ENCODE results near the gene SENP6. TPM values are rescaled to one million over a fixed set of nuclear protein-coding genes. Genes with fewer than 3 reads are reported as not detected.

Gene SENP6
- total and polyA plus RNA-seq, 9 of the 15 experiments (the other 6 are each of a cell fraction or from before 2014, with no cell fraction given), result 11.1 to 79.4 (median 46.8) TPM

GRCh38 chr6:75618437-75618836, 16.8 kb downstream of the SENP6 start (continued):
- TF ChIP-seq, protein P1, sequence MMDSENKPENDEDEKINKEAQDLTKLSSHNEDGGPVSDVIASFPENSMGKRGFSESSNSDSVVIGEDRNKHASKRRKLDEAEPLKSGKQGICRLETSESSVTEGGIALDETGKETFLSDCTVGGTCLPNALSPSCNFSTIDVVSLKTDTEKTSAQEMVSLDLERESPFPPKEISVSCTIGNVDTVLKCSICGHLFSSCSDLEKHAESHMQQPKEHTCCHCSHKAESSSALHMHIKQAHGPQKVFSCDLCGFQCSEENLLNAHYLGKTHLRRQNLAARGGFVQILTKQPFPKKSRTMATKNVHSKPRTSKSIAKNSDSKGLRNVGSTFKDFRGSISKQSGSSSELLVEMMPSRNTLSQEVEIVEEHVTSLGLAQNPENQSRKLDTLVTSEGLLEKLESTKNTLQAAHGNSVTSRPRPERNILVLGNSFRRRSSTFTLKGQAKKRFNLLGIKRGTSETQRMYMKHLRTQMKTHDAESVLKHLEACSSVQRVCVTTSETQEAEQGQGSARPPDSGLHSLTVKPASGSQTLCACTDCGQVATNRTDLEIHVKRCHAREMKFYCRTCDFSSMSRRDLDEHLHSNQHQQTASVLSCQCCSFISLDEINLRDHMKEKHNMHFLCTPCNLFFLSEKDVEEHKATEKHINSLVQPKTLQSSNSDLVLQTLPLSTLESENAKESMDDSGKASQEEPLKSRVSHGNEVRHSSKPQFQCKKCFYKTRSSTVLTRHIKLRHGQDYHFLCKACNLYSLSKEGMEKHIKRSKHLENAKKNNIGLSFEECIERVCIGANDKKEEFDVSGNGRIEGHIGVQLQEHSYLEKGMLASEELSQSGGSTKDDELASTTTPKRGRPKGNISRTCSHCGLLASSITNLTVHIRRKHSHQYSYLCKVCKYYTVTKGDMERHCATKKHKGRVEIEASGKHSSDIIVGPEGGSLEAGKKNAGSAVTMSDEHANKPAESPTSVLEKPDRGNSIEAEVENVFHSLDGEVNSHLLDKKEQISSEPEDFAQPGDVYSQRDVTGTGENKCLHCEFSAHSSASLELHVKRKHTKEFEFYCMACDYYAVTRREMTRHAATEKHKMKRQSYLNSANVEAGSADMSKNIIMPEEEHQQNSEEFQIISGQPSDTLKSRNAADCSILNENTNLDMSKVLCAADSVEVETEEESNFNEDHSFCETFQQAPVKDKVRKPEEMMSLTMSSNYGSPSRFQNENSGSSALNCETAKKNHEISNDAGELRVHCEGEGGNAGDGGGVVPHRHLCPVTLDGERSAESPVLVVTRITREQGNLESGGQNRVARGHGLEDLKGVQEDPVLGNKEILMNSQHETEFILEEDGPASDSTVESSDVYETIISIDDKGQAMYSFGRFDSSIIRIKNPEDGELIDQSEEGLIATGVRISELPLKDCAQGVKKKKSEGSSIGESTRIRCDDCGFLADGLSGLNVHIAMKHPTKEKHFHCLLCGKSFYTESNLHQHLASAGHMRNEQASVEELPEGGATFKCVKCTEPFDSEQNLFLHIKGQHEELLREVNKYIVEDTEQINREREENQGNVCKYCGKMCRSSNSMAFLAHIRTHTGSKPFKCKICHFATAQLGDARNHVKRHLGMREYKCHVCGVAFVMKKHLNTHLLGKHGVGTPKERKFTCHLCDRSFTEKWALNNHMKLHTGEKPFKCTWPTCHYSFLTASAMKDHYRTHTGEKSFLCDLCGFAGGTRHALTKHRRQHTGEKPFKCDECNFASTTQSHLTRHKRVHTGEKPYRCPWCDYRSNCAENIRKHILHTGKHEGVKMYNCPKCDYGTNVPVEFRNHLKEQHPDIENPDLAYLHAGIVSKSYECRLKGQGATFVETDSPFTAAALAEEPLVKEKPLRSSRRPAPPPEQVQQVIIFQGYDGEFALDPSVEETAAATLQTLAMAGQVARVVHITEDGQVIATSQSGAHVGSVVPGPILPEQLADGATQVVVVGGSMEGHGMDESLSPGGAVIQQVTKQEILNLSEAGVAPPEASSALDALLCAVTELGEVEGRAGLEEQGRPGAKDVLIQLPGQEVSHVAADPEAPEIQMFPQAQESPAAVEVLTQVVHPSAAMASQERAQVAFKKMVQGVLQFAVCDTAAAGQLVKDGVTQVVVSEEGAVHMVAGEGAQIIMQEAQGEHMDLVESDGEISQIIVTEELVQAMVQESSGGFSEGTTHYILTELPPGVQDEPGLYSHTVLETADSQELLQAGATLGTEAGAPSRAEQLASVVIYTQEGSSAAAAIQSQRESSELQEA (IDR thresholded peaks at IDR 0.05; ENCODE audit: low read depth), result no peak
- TF ChIP-seq TARDBP (IDR thresholded peaks at IDR 0.05) (no peak), ZNF696 (CRISPR knock-in tag; conservative IDR thresholded peaks at IDR 0.05) (no peak)

Measured in K562 (cell line).